Suprapubic skin (tissue), 4 donors: ENCODE results near the gene RTCA.

Source experiments
- EP300 ChIP-seq: sonication (generic); formaldehyde crosslinking; IDR thresholded peaks from one replicate; pipeline ENCODE4 v1.6.1; 2017; ENCODE audit warnings: antibody characterized with exemption
- POLR2A ChIP-seq, 2 donors: fragments of 450-650 bp; IDR thresholded peaks; one replicate each; pipeline ENCODE4 v1.6.1; 2017; ENCODE audit warnings: antibody characterized with exemption in 2 of 2, mild to moderate bottlenecking in 2 of 2, moderate library complexity in 2 of 2
- POLR2AphosphoS5 ChIP-seq, 3 donors: sonication (generic); formaldehyde crosslinking; IDR thresholded peaks; one replicate each; pipeline ENCODE4 v1.6.1; 2017; ENCODE audit warnings: antibody characterized with exemption in 3 of 3
- TF ChIP-seq, protein P1 (sequence below), 2 donors: fragments of 200-600 bp in 1 of 2; fragments of 450-650 bp in 1 of 2; sonication (generic) in 1 of 2; IDR thresholded peaks; one replicate each; pipeline ENCODE4 v1.5.1; 2016 to 2019; ENCODE audit warnings: antibody characterized with exemption in 2 of 2, mild to moderate bottlenecking in 1 of 2, moderate library complexity in 1 of 2

DNA sequence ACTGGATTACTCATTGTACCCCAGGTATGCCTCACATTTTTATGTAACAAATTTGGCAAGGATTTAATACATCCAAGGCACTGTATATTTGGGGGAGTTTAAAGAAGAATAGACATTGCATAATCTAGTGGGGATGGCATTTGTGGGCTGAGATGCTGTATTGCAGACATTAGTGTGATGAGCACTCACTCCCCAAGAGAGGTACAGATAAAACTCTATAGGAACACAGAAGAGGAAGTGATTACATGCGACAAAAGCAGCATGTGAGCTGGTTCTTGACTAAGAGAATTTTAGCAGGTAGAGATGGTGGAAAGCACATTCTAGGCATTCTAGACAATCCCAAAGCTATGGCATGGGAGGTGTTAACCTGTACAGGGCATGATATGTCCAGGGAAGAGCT, 62.1 kb downstream of the RTCA start:
- TF ChIP-seq, protein P1, sequence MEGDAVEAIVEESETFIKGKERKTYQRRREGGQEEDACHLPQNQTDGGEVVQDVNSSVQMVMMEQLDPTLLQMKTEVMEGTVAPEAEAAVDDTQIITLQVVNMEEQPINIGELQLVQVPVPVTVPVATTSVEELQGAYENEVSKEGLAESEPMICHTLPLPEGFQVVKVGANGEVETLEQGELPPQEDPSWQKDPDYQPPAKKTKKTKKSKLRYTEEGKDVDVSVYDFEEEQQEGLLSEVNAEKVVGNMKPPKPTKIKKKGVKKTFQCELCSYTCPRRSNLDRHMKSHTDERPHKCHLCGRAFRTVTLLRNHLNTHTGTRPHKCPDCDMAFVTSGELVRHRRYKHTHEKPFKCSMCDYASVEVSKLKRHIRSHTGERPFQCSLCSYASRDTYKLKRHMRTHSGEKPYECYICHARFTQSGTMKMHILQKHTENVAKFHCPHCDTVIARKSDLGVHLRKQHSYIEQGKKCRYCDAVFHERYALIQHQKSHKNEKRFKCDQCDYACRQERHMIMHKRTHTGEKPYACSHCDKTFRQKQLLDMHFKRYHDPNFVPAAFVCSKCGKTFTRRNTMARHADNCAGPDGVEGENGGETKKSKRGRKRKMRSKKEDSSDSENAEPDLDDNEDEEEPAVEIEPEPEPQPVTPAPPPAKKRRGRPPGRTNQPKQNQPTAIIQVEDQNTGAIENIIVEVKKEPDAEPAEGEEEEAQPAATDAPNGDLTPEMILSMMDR (IDR thresholded peaks at IDR 0.05): no peak
- TF ChIP-seq POLR2AphosphoS5 (IDR thresholded peaks at IDR 0.05): no peak
- TF ChIP-seq POLR2A (IDR thresholded peaks at IDR 0.05): no peak
- no peak for TF ChIP-seq EP300
